ENCODE data around the gene OR6S1.

The OR6S1 gene

DNA sequence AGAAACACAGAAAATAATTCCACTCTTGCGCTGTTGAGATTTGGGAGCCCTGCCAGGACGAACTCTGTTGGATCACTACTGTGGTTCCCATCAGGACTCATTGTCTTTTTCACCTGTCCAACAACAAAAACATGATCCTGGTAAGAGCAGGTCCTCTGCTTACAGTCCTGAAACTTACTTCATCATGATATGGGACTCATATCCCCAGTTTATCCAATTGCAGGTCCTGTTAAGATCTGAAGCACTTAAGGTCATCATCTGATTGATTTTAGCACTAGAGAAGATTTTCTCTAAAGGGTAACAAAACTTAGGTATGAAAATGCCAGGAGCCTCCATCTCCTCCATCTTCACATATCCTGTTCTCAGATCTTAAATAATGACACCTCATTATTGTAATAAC, at the start of gene OR6S1:
TSS of gene OR6S1 (minus strand) at position 101 of the 400 bp plus-strand sequence. CDS start at position 101, 0 bp downstream.
- H3K9me3 Mint-ChIP-seq = no peaks in the 10 kb centered on the region
- H3K36me3 Mint-ChIP-seq = no peaks in the 10 kb centered on the region
- H3K27me3 Mint-ChIP-seq = peaks cover 38% of the 10 kb centered on the region
- DNase-seq = no peak
- H3K4me3 Mint-ChIP-seq = no peak within 1 kb of the TSS
- no peak within 1 kb of the TSS for H3K27ac Mint-ChIP-seq
- CTCF ChIA-PET = no interaction called here
- no peaks in the 10 kb centered on the region for H3K4me1 Mint-ChIP-seq

- H3K36me3 Mint-ChIP-seq = no peaks in the 10 kb centered on the region
- H3K27ac Mint-ChIP-seq = no peak overlapping the region
- H3K4me1 Mint-ChIP-seq = peaks cover 7% of the 10 kb centered on the region
- no peak overlapping the region for H3K4me3 Mint-ChIP-seq
- H3K9me3 Mint-ChIP-seq = no peaks in the 10 kb centered on the region
- CTCF ChIA-PET = interaction anchor here (0.7 to 3.4 kb wide), 25 partner anchors 9 to 364 kb away, joined by 3 to 51 read pairs (median 4); no protein-coding TSS in a partner anchor
- peaks cover 3% of the 10 kb centered on the region for H3K27me3 Mint-ChIP-seq
- DNase-seq = peak; percentile 54
These were observed 49.6 kb upstream of the OR6S1 start for GRCh38 chr14:20690848-20691640.

- no peak for DNase-seq
- no peaks in the 10 kb centered on the region for H3K9me3 Mint-ChIP-seq
- no peaks in the 10 kb centered on the region for H3K36me3 Mint-ChIP-seq
- no peak within 1 kb of the TSS for H3K27ac Mint-ChIP-seq
- CTCF ChIA-PET = interaction anchor here (1.1 to 3.1 kb wide), 2 partner anchors 25 to 31 kb away, joined by 4 to 14 read pairs; no protein-coding TSS in a partner anchor
- peaks cover 17% of the 10 kb centered on the region for H3K4me1 Mint-ChIP-seq
- peaks cover 8% of the 10 kb centered on the region for H3K27me3 Mint-ChIP-seq
- no peak within 1 kb of the TSS for H3K4me3 Mint-ChIP-seq
These were observed 46.8 kb upstream of the OR6S1 start, which contains the start of gene ANG for GRCh38 chr14:20688167-20688839. Gene ANG, plus strand, starts transcription at chr14:20688764. Its CDS starts 4,801 bp downstream, at chr14:20693565.

GRCh38 chr14:20687362-20688166, 46.1 kb upstream of the OR6S1 start:
- H3K9me3 Mint-ChIP-seq = no peaks in the 10 kb centered on the region
- no peak overlapping the region for H3K4me3 Mint-ChIP-seq
- no peak for DNase-seq
- H3K36me3 Mint-ChIP-seq = no peaks in the 10 kb centered on the region
- H3K27ac Mint-ChIP-seq = no peak overlapping the region
- H3K4me1 Mint-ChIP-seq = peaks cover 17% of the 10 kb centered on the region
- CTCF ChIA-PET = interaction anchor here (1.0 to 3.1 kb wide), 3 partner anchors 24 to 56 kb away, joined by 3 to 14 read pairs (median 4); no protein-coding TSS in a partner anchor
- H3K27me3 Mint-ChIP-seq = peaks cover 8% of the 10 kb centered on the region

DNA sequence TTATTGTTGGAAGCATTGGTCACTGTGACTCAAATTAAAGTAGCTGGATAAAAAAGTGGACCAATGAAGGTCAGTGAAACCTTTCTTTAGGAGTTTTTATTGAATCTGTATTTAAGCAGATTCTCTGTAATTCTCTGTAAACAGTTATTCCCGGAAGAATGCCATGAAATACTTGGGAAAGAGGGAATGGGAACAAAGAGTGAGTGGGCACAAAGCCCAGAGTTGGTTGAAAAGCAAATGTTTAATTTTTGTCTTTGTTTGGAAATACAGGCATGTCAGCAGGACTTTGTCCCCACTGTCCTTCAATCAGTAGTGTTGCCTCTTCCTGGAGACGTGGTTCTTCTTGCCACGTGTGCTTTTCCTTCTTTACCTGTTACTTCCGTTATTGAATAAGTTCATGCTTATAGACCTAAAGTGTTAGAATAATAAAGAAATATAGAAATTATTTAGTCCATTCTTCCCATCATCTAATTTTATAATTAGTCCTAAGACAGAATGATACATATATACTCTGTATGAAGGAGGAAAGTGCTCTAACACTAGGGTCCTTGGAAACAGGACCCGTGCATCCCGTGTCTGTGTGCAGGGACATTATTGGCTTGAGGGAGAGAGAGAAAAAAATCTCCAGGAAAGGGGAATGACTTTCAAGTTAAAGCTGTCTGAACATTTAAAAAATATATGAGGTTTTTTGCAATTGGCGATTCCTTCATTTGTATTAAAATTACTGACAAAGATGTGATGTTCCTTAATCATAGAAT, 45.1 kb upstream of the OR6S1 start:
- Mint-ChIP-seq H3K27ac (no peak overlapping the region), H3K9me3 (no peaks in the 10 kb centered on the region), H3K4me3 (no peak overlapping the region), H3K36me3 (no peaks in the 10 kb centered on the region), H3K4me1 (peaks cover 17% of the 10 kb centered on the region), H3K27me3 (peaks cover 8% of the 10 kb centered on the region)
- CTCF ChIA-PET = interaction anchor here (1.0 to 3.1 kb wide), 4 partner anchors 21 to 55 kb away, joined by 3 to 14 read pairs (median 3); no protein-coding TSS in a partner anchor
- no peak for DNase-seq

DNA sequence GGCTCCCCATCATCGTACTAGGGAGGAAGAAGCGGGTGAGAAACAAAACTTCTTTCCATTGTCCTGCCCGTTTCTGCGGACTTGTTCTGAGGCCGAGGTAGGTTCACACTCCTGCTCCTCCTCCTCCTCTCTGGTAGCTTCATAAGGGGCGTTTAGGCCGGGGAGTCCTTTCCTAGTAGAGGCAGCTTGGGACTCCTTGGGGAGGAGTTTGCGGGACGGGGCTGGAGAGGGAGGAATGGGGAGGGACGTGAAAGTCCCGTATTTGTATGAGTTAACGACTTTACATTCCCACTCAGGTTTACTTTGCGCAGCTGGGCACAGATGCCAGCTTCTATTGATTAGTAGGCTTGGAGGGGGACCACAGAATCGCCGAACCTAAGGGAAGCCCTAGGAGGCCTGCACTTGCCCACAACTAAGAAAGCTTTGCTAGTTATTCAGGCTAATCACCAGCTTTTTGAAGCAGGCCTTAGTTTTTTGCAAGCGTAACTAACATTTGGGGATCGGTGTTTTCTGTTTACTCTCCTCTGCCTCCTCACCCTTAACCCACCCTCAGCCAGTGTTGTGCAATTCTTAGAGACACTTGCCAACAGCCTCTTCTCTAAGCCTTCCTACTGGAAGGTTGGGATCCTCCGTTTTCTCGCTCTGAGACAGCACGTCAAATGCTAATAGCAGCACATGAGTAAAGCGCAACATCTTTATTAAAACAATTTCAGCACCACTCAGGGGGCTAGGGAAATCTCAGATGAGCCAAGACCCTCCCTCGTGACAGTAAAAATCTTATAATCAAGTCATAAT, 43.4 kb upstream of the OR6S1 start:
- Mint-ChIP-seq H3K27me3 (peaks cover 8% of the 10 kb centered on the region), H3K4me1 (peaks cover 26% of the 10 kb centered on the region), H3K27ac (peak overlapping the region; percentile 42), H3K36me3 (no peaks in the 10 kb centered on the region), H3K4me3 (no peak overlapping the region), H3K9me3 (no peaks in the 10 kb centered on the region)
- CTCF ChIA-PET = interaction anchor here (0.9 to 5.0 kb wide), 11 partner anchors 12 to 286 kb away, joined by 3 to 37 read pairs (median 7); no protein-coding TSS in a partner anchor
- no peak for DNase-seq

DNA sequence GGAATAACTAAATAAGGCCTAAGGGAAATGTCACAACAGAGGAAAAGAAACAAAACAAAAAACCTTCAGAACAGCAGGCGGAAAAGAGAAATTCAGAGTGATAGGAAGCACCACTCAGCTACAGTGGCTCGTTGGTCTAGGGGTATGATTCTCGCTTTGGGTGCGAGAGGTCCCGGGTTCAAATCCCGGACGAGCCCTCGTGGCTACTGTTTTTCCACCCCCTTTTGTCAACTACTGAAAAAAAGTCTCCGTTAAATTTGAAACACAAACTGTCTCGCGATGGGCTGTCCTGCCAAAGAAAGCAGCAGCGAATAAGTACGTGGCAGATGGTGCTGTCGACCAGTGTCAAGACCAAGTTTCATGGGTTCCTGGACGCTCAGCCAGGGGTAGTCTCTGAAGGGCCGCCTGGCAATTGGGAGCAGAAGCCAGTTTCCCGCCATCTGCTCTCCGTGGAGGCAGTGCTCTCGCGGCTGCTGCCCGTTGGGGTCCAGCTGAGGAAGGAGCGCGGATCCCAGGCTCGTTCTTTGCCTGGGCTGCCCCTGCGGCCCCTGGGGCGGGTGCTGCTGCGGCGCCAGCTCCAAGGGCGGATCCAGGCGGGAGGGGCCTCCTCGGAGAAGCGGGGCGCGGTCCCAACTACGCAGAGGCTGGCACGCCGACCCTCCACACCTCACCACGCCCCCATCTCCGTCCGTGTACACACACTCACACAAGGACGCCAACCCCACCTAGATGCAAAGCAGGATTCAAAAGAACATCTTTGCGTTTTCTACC, 42.6 kb upstream of the OR6S1 start, which contains the start of gene RNASE4:
TSS of gene RNASE4 (plus strand) at position 670 of the 771 bp plus-strand sequence. CDS start 14,812 bp downstream, outside the sequence.
- Mint-ChIP-seq H3K27me3 (peaks cover 8% of the 10 kb centered on the region), H3K36me3 (no peaks in the 10 kb centered on the region), H3K27ac (peak within 1 kb of the TSS; percentile 42), H3K4me1 (peaks cover 31% of the 10 kb centered on the region), H3K4me3 (no peak within 1 kb of the TSS), H3K9me3 (no peaks in the 10 kb centered on the region)
- DNase-seq = peak; percentile 81
- CTCF ChIA-PET = interaction anchor here (0.9 to 5.0 kb wide), 14 partner anchors 13 to 287 kb away, joined by 3 to 37 read pairs (median 6); no protein-coding TSS in a partner anchor

DNA sequence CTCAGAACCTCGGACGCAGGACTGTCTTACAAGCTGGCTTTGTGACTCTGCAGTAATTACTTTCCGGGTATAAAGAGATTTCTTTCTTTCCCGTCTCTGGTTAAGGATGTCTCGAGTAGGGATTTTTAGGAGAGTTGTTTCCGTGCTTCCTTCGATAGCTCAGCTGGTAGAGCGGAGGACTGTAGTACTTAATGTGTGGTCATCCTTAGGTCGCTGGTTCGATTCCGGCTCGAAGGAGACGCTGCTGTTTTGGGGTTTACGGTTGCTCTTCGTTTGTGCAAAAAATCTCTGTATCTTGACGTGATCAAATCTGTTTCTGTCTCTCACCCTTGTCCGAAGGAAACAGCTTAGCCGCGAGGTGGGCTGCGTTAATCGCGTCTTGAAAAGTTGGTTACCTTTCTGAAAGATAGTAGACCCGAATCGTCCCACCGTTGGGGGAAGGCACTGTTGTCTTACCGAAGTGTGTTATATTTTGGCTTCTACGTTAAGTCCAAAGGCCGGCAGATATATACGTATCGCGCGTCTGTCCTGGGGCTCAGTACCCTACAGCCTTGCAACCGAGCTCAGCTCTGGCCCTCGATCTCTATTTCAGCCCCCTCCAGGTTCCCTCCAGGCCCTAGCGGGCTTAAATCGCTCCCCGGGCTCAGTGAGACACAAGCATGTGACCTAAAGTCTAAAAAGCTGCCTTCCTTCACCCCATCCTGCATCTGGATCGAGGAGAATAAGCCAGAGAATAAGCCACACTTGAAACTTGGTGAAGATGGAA, 41.8 kb upstream of the OR6S1 start:
- Mint-ChIP-seq H3K4me3 (no peak overlapping the region), H3K36me3 (no peaks in the 10 kb centered on the region), H3K27ac (no peak overlapping the region), H3K9me3 (no peaks in the 10 kb centered on the region), H3K4me1 (peaks cover 31% of the 10 kb centered on the region), H3K27me3 (peaks cover 8% of the 10 kb centered on the region)
- DNase-seq = peak; percentile 77
- CTCF ChIA-PET = interaction anchor here (1.0 to 5.2 kb wide), 10 partner anchors 8 to 287 kb away, joined by 3 to 37 read pairs (median 12); no protein-coding TSS in a partner anchor

GRCh38 chr14:20682435-20683124, 41.1 kb upstream of the OR6S1 start:
- peak; percentile 78 for DNase-seq
- CTCF ChIA-PET = interaction anchor here (0.9 to 5.2 kb wide), 11 partner anchors 9 to 339 kb away, joined by 4 to 56 read pairs (median 15); partner anchors contain the start of genes PARP2 and PIP4P1
- no peak overlapping the region for H3K27ac Mint-ChIP-seq
- no peaks in the 10 kb centered on the region for H3K9me3 Mint-ChIP-seq
- no peaks in the 10 kb centered on the region for H3K36me3 Mint-ChIP-seq
- no peak overlapping the region for H3K4me3 Mint-ChIP-seq
- H3K27me3 Mint-ChIP-seq = peaks cover 8% of the 10 kb centered on the region
- H3K4me1 Mint-ChIP-seq = peaks cover 31% of the 10 kb centered on the region

- peaks cover 31% of the 10 kb centered on the region for H3K4me1 Mint-ChIP-seq
- no peak overlapping the region for H3K27ac Mint-ChIP-seq
- no peak for DNase-seq
- no peak overlapping the region for H3K4me3 Mint-ChIP-seq
- H3K27me3 Mint-ChIP-seq = peaks cover 5% of the 10 kb centered on the region
- CTCF ChIA-PET = interaction anchor here (0.9 to 5.2 kb wide), 9 partner anchors 9 to 339 kb away, joined by 3 to 56 read pairs (median 13); partner anchors contain the start of genes PARP2 and PIP4P1
- no peaks in the 10 kb centered on the region for H3K9me3 Mint-ChIP-seq
- no peaks in the 10 kb centered on the region for H3K36me3 Mint-ChIP-seq
These were observed 40.6 kb upstream of the OR6S1 start for GRCh38 chr14:20682127-20682434.

Data from activated naive CD4-positive, alpha-beta T cell treated with anti-CD3 and anti-CD28 coated beads, Interleukin-2, amount 10 ng/mL, durations not matched to agents 7 days and 5 days (primary cell).